K562 (cell line): Measurements from ENCODE around the gene ASCC2. TPM values are rescaled to one million over a fixed set of nuclear protein-coding genes. Genes with fewer than 3 reads are reported as not detected.

Experiments
- BDP1 ChIP-seq: IDR thresholded peaks from 3 replicates; pipeline ENCODE4 v1.6.1; 2011; ENCODE audit not compliant: insufficient read length, insufficient read depth
- ETV1 ChIP-seq: fragments of 450-650 bp; conservative IDR thresholded peaks from 2 replicates; pipeline ENCODE4 v1.6.1; 2016; ENCODE audit warnings: missing genetic modification characterization, control low read depth, low read depth, missing compliant biosample characterization
- FOXM1 ChIP-seq, 2 experiments: fragments of 450-650 bp in 1 of 2; sonication (generic) in 1 of 2; formaldehyde crosslinking in 1 of 2; IDR thresholded peaks; 2 replicates each; pipeline versions ENCODE4 v1.6.1 to v1.9.0; 2017 to 2022; ENCODE audit warnings: low read depth in 2 of 2, mild to moderate bottlenecking in 2 of 2, missing genetic modification reagents in 1 of 2, moderate library complexity in 1 of 2
- MEIS2 ChIP-seq: fragments of 450-650 bp; IDR thresholded peaks from 2 replicates; pipeline ENCODE4 v1.6.1; 2014; ENCODE audit warnings: mild to moderate bottlenecking; ENCODE audit not compliant: partially characterized antibody
- PHF8 ChIP-seq: fragments of 200-600 bp; sonication (generic); IDR thresholded peaks from 2 replicates; pipeline ENCODE4 v1.6.1; 2012; ENCODE audit warnings: mixed run types, mild to moderate bottlenecking, inconsistent platforms, low read length, moderate library complexity, borderline replicate concordance
- STAT6 ChIP-seq: sonication (generic); formaldehyde crosslinking; IDR thresholded peaks from 2 replicates; pipeline ENCODE4 v1.8.1; 2023; ENCODE audit warnings: mild to moderate bottlenecking, missing genetic modification reagents
- ZBTB12 ChIP-seq: fragments of 250-450 bp; sonication (Bioruptor Pico); IDR thresholded peaks from 2 replicates; pipeline ENCODE4 v1.4.0; 2020
- polyA plus RNA-seq, 8 experiments: library from polyadenylated mRNA; depleted of rRNA in 4 of 8; stranded (reverse) in 5 of 8; unstranded in 3 of 8; fragments of >200 nt; fragmentation: Nextera tagmentation in 2 of 8; fragmentation: Illumina TruSeq in 1 of 8; extraction: Ambion mirVana in 2 of 8; extraction: Trizol in 1 of 8; gene quantifications; 2 replicates each; pipeline versions ENCODE4 v1.2.1 to v1.2.3, GENCODE V29; 2011 to 2014; ENCODE audit warnings: inconsistent platforms in 1 of 8, missing spikeins in 1 of 8
- total RNA-seq, 7 experiments: library from RNA; depleted of rRNA in 6 of 7; stranded (reverse); fragments of >200 nt in 6 of 7; fragmentation: Illumina TruSeq in 2 of 7; extraction: Trizol in 2 of 7; gene quantifications; 2 replicates each; pipeline versions ENCODE4 v1.2.1 to v1.2.3, GENCODE V29; 2011 to 2021; ENCODE audit warnings: low replicate concordance in 1 of 7
- TF ChIP-seq, protein P1 (sequence below): sonication (generic); formaldehyde crosslinking; IDR thresholded peaks from 2 replicates; pipeline ENCODE4 v1.8.0; 2022; ENCODE audit warnings: missing genetic modification reagents, mild to moderate bottlenecking, borderline replicate concordance
- TF ChIP-seq, protein P2 (sequence below), 2 experiments: IDR thresholded peaks in 1 of 2; conservative IDR thresholded peaks in 1 of 2; 2 replicates each; pipeline ENCODE4 v1.6.1; 2016; ENCODE audit warnings: low read depth in 2 of 2, mild to moderate bottlenecking in 1 of 2, missing compliant biosample characterization in 1 of 2, missing genetic modification characterization in 1 of 2, moderate library complexity in 1 of 2
- TF ChIP-seq, protein P3 (sequence below): fragments of 450-650 bp; IDR thresholded peaks from 2 replicates; pipeline ENCODE4 v1.6.1; 2016; ENCODE audit warnings: antibody characterized with exemption
- TF ChIP-seq, protein P4 (sequence below): fragments of 450-650 bp; IDR thresholded peaks from 2 replicates; pipeline ENCODE4 v1.7.1; 2018; ENCODE audit warnings: mild to moderate bottlenecking, low read depth; ENCODE audit not compliant: partially characterized antibody

ASCC2 gene
- total and polyA plus RNA-seq, 9 of the 15 experiments (the other 6 are each of a cell fraction or from before 2014, with no cell fraction given), result 4.0 to 46.7 (median 26.8) TPM

GRCh38 chr22:29821291-29822016 is 16.6 kb downstream of the ASCC2 start (continued):
- TF ChIP-seq, protein P1, sequence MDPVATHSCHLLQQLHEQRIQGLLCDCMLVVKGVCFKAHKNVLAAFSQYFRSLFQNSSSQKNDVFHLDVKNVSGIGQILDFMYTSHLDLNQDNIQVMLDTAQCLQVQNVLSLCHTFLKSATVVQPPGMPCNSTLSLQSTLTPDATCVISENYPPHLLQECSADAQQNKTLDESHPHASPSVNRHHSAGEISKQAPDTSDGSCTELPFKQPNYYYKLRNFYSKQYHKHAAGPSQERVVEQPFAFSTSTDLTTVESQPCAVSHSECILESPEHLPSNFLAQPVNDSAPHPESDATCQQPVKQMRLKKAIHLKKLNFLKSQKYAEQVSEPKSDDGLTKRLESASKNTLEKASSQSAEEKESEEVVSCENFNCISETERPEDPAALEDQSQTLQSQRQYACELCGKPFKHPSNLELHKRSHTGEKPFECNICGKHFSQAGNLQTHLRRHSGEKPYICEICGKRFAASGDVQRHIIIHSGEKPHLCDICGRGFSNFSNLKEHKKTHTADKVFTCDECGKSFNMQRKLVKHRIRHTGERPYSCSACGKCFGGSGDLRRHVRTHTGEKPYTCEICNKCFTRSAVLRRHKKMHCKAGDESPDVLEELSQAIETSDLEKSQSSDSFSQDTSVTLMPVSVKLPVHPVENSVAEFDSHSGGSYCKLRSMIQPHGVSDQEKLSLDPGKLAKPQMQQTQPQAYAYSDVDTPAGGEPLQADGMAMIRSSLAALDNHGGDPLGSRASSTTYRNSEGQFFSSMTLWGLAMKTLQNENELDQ, result no peak
- TF ChIP-seq ZBTB12 (CRISPR knock-in tag), result 0 out of 2 replicates have a peak, but pooled peaks have one; percentile 26
- peak; percentile 93 for TF ChIP-seq MEIS2
- TF ChIP-seq, protein P2, sequence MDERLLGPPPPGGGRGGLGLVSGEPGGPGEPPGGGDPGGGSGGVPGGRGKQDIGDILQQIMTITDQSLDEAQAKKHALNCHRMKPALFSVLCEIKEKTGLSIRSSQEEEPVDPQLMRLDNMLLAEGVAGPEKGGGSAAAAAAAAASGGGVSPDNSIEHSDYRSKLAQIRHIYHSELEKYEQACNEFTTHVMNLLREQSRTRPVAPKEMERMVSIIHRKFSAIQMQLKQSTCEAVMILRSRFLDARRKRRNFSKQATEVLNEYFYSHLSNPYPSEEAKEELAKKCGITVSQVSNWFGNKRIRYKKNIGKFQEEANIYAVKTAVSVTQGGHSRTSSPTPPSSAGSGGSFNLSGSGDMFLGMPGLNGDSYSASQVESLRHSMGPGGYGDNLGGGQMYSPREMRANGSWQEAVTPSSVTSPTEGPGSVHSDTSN (CRISPR knock-in tag; IDR thresholded peaks at IDR 0.05; ENCODE audit: low read depth), result no peak
- TF ChIP-seq, protein P2 (tag; conservative IDR thresholded peaks at IDR 0.05; ENCODE audit: low read depth), result peak; percentile 85
- TF ChIP-seq, protein P3, sequence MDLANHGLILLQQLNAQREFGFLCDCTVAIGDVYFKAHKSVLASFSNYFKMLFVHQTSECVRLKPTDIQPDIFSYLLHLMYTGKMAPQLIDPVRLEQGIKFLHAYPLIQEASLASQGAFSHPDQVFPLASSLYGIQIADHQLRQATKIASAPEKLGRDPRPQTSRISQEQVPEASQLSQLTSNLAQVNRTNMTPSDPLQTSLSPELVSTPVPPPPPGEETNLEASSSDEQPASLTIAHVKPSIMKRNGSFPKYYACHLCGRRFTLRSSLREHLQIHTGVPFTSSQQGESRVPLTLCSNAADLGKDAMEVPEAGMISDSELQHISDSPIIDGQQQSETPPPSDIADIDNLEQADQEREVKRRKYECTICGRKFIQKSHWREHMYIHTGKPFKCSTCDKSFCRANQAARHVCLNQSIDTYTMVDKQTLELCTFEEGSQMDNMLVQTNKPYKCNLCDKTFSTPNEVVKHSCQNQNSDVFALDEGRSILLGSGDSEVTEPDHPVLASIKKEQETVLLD, result no peak
- TF ChIP-seq, protein P4, sequence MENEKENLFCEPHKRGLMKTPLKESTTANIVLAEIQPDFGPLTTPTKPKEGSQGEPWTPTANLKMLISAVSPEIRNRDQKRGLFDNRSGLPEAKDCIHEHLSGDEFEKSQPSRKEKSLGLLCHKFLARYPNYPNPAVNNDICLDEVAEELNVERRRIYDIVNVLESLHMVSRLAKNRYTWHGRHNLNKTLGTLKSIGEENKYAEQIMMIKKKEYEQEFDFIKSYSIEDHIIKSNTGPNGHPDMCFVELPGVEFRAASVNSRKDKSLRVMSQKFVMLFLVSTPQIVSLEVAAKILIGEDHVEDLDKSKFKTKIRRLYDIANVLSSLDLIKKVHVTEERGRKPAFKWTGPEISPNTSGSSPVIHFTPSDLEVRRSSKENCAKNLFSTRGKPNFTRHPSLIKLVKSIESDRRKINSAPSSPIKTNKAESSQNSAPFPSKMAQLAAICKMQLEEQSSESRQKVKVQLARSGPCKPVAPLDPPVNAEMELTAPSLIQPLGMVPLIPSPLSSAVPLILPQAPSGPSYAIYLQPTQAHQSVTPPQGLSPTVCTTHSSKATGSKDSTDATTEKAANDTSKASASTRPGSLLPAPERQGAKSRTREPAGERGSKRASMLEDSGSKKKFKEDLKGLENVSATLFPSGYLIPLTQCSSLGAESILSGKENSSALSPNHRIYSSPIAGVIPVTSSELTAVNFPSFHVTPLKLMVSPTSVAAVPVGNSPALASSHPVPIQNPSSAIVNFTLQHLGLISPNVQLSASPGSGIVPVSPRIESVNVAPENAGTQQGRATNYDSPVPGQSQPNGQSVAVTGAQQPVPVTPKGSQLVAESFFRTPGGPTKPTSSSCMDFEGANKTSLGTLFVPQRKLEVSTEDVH, result peak; percentile 58
- TF ChIP-seq STAT6 (CRISPR knock-in tag), result no peak
- no peak for TF ChIP-seq PHF8
- peak; percentile 83 for TF ChIP-seq ETV1 (tag)
- peak; percentile 78 for TF ChIP-seq FOXM1 (IDR thresholded peaks at IDR 0.05; ENCODE audit: low read depth)
- TF ChIP-seq FOXM1 (CRISPR knock-in tag; IDR thresholded peaks at IDR 0.05; ENCODE audit: low read depth), result no peak
- TF ChIP-seq BDP1, result no peak
